B cell (primary cell): ENCODE results near the gene NPTN.

Experiments
- EZH2 ChIP-seq: IDR thresholded peaks from 2 replicates; pipeline ENCODE4 v1.6.1; 2012; ENCODE audit warnings: borderline replicate concordance, low read depth, mild to moderate bottlenecking, moderate library complexity, low read length; ENCODE audit not compliant: insufficient read depth, poor library complexity, severe bottlenecking
- TF ChIP-seq, protein P1 (sequence below): fragments of 200-600 bp; IDR thresholded peaks from one replicate; pipeline ENCODE4 v1.8.0; 2022; ENCODE audit warnings: antibody characterized with exemption, mild to moderate bottlenecking

- no peak for TF ChIP-seq EZH2
- TF ChIP-seq, protein P1, sequence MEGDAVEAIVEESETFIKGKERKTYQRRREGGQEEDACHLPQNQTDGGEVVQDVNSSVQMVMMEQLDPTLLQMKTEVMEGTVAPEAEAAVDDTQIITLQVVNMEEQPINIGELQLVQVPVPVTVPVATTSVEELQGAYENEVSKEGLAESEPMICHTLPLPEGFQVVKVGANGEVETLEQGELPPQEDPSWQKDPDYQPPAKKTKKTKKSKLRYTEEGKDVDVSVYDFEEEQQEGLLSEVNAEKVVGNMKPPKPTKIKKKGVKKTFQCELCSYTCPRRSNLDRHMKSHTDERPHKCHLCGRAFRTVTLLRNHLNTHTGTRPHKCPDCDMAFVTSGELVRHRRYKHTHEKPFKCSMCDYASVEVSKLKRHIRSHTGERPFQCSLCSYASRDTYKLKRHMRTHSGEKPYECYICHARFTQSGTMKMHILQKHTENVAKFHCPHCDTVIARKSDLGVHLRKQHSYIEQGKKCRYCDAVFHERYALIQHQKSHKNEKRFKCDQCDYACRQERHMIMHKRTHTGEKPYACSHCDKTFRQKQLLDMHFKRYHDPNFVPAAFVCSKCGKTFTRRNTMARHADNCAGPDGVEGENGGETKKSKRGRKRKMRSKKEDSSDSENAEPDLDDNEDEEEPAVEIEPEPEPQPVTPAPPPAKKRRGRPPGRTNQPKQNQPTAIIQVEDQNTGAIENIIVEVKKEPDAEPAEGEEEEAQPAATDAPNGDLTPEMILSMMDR = no peak
Observed at GRCh38 chr15:73567020-73567419, 66.2 kb downstream of the NPTN start.
